Measurements from ENCODE around the gene BAZ2B. TPM values are rescaled to one million over a fixed set of nuclear protein-coding genes. Genes with fewer than 3 reads are reported as not detected.
A peak's percentile ranks its signal among the peaks of the same experiment; 100 is the strongest.

The BAZ2B gene
- total and polyA plus RNA-seq, 2 experiments from 2014 or later = 51.7 to 62.9 TPM

GRCh38 chr2:159617646-159618045 is 1.3 kb upstream of the BAZ2B start:
- H3K27ac ChIP-seq (ENCODE audit: low read depth) = peak overlapping the region; percentile 99
- peak; percentile 14 for ATAC-seq
- H3K27ac Mint-ChIP-seq = peak overlapping the region; percentile 90

More at GRCh38 chr2:159617646-159618045, 1.3 kb upstream of the BAZ2B start:
- Histone ChIP-seq H3F3A (replicated peaks; ENCODE audit: low read depth) (no peaks in the 10 kb centered on the region), H2AFZ (no peak overlapping the region), H3K27me3 (ENCODE audit: insufficient read depth) (no peaks in the 10 kb centered on the region), H3K4me1 (ENCODE audit: insufficient read depth) (peaks cover 37% of the 10 kb centered on the region), H3K4me3 (peak overlapping the region; percentile 54), H3K4me2 (peak overlapping the region; percentile 77), H3K9me2 (ENCODE audit: insufficient read depth) (no peaks in the 10 kb centered on the region), H4K20me1 (replicated peaks; ENCODE audit: insufficient read depth) (no peaks in the 10 kb centered on the region), H3K36me3 (ENCODE audit: insufficient read depth) (no peaks in the 10 kb centered on the region), H3K79me2 (replicated peaks; ENCODE audit: insufficient read depth) (peaks cover 34% of the 10 kb centered on the region)
- TF ChIP-seq, protein P1, sequence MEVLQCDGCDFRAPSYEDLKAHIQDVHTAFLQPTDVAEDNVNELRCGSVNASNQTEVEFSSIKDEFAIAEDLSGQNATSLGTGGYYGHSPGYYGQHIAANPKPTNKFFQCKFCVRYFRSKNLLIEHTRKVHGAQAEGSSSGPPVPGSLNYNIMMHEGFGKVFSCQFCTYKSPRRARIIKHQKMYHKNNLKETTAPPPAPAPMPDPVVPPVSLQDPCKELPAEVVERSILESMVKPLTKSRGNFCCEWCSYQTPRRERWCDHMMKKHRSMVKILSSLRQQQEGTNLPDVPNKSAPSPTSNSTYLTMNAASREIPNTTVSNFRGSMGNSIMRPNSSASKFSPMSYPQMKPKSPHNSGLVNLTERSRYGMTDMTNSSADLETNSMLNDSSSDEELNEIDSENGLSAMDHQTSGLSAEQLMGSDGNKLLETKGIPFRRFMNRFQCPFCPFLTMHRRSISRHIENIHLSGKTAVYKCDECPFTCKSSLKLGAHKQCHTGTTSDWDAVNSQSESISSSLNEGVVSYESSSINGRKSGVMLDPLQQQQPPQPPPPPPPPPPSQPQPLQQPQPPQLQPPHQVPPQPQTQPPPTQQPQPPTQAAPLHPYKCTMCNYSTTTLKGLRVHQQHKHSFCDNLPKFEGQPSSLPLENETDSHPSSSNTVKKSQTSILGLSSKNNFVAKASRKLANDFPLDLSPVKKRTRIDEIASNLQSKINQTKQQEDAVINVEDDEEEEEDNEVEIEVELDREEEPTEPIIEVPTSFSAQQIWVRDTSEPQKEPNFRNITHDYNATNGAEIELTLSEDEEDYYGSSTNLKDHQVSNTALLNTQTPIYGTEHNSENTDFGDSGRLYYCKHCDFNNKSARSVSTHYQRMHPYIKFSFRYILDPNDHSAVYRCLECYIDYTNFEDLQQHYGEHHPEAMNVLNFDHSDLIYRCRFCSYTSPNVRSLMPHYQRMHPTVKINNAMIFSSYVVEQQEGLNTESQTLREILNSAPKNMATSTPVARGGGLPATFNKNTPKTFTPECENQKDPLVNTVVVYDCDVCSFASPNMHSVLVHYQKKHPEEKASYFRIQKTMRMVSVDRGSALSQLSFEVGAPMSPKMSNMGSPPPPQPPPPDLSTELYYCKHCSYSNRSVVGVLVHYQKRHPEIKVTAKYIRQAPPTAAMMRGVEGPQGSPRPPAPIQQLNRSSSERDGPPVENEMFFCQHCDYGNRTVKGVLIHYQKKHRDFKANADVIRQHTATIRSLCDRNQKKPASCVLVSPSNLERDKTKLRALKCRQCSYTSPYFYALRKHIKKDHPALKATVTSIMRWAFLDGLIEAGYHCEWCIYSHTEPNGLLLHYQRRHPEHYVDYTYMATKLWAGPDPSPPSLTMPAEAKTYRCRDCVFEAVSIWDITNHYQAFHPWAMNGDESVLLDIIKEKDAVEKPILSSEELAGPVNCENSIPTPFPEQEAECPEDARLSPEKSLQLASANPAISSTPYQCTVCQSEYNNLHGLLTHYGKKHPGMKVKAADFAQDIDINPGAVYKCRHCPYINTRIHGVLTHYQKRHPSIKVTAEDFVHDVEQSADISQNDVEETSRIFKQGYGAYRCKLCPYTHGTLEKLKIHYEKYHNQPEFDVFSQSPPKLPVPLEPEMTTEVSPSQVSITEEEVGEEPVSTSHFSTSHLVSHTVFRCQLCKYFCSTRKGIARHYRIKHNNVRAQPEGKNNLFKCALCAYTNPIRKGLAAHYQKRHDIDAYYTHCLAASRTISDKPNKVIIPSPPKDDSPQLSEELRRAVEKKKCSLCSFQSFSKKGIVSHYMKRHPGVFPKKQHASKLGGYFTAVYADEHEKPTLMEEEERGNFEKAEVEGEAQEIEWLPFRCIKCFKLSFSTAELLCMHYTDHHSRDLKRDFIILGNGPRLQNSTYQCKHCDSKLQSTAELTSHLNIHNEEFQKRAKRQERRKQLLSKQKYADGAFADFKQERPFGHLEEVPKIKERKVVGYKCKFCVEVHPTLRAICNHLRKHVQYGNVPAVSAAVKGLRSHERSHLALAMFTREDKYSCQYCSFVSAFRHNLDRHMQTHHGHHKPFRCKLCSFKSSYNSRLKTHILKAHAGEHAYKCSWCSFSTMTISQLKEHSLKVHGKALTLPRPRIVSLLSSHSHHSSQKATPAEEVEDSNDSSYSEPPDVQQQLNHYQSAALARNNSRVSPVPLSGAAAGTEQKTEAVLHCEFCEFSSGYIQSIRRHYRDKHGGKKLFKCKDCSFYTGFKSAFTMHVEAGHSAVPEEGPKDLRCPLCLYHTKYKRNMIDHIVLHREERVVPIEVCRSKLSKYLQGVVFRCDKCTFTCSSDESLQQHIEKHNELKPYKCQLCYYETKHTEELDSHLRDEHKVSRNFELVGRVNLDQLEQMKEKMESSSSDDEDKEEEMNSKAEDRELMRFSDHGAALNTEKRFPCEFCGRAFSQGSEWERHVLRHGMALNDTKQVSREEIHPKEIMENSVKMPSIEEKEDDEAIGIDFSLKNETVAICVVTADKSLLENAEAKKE (CRISPR knock-in tag; IDR thresholded peaks at IDR 0.05) = no peak
- peak; percentile 55; the same call in 1 of the 2 replicates for TF ChIP-seq NANOG (IDR thresholded peaks at IDR 0.05; ENCODE audit: borderline replicate concordance)
- TF ChIP-seq, protein P2, sequence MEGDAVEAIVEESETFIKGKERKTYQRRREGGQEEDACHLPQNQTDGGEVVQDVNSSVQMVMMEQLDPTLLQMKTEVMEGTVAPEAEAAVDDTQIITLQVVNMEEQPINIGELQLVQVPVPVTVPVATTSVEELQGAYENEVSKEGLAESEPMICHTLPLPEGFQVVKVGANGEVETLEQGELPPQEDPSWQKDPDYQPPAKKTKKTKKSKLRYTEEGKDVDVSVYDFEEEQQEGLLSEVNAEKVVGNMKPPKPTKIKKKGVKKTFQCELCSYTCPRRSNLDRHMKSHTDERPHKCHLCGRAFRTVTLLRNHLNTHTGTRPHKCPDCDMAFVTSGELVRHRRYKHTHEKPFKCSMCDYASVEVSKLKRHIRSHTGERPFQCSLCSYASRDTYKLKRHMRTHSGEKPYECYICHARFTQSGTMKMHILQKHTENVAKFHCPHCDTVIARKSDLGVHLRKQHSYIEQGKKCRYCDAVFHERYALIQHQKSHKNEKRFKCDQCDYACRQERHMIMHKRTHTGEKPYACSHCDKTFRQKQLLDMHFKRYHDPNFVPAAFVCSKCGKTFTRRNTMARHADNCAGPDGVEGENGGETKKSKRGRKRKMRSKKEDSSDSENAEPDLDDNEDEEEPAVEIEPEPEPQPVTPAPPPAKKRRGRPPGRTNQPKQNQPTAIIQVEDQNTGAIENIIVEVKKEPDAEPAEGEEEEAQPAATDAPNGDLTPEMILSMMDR (conservative IDR thresholded peaks at IDR 0.05; ENCODE audit: low read depth in 2 of 2) = no peak
- DNase-seq (ENCODE audit: low spot score) = peak; percentile 63
- no peaks in the 10 kb centered on the region for H3K9me3 Mint-ChIP-seq
- peaks cover 9% of the 10 kb centered on the region for H3K27me3 Mint-ChIP-seq (ENCODE audit: insufficient read depth, low read depth, poor library complexity)
- H3K4me1 Mint-ChIP-seq = peaks cover 29% of the 10 kb centered on the region
- H3K4me3 Mint-ChIP-seq = peak overlapping the region; percentile 86
- peaks cover 4% of the 10 kb centered on the region for H3K36me3 Mint-ChIP-seq (ENCODE audit: low read depth)

All from GM23338 (cell line).